SK-N-SH (cell line): ENCODE data around the gene GRK1. TPM values are rescaled to one million over a fixed set of nuclear protein-coding genes. Genes with fewer than 3 reads are reported as not detected.

Experiments
- CTCF ChIA-PET: fragments of 300-600, 350-600 bp; formaldehyde crosslinking; extraction: SDS; loops from one replicate; lab custom pipeline; 2021; lab: Yijun Ruan, JAX
- POLR2A ChIA-PET: fragments of 350-600 bp; sonication (Branson Sonifier 250); formaldehyde crosslinking; extraction: SDS; loops from one replicate; lab custom pipeline; 2020; ENCODE audit warnings: antibody characterized with exemption, inconsistent platforms; lab: Yijun Ruan, JAX
- DNase-seq: peaks from one replicate; pipeline ENCODE4 v3.0.0; 2012
- H2AFZ ChIP-seq: fragments of 200-600 bp; sonication (generic); 2 replicates; pipeline ENCODE4 v1.8.1; 2016; ENCODE audit warnings: antibody characterized with exemption, mild to moderate bottlenecking, low read depth
- H3F3A ChIP-seq: fragments of 200-600 bp; sonication (generic); replicated peaks from 2 replicates; pipeline ENCODE3; 2016; ENCODE audit warnings: antibody characterized with exemption, mild to moderate bottlenecking; ENCODE audit not compliant: insufficient read depth
- H3K27ac ChIP-seq, 2 experiments: fragments of 200-500 bp in 1 of 2; fragments of 200-600 bp in 1 of 2; sonication (Bioruptor generic) in 1 of 2; sonication (generic), shearing (Covaris generic) in 1 of 2; 2 replicates each; pipeline versions ENCODE4 v1.5.1 to v1.6.1; 2014 to 2016; ENCODE audit warnings: low read depth in 2 of 2, inconsistent platforms in 1 of 2, low read length in 1 of 2, mild to moderate bottlenecking in 1 of 2, mixed read lengths in 1 of 2
- H3K27me3 ChIP-seq: fragments of 200-600 bp; sonication (generic), shearing (Covaris generic); 2 replicates; pipeline ENCODE4 v1.6.1; 2016; ENCODE audit warnings: mixed run types; ENCODE audit not compliant: insufficient read depth
- H3K36me3 ChIP-seq, 2 experiments: fragments of 200-500 bp in 1 of 2; fragments of 200-600 bp in 1 of 2; sonication (Bioruptor generic) in 1 of 2; sonication (generic) in 1 of 2; replicated peaks in 1 of 2; 2 replicates each; pipeline versions ENCODE3 to v1.5.1; 2014 to 2016; ENCODE audit warnings: low read length in 1 of 2, mild to moderate bottlenecking in 1 of 2; ENCODE audit not compliant: insufficient read depth in 2 of 2, control insufficient read depth in 1 of 2
- H3K4me1 ChIP-seq, 2 experiments: fragments of 200-500 bp in 1 of 2; fragments of 200-600 bp in 1 of 2; sonication (Bioruptor generic) in 1 of 2; sonication (generic), shearing (Covaris generic) in 1 of 2; 2 replicates each; pipeline versions ENCODE4 v1.5.1 to v1.6.1; 2014 to 2016; ENCODE audit warnings: low read depth in 1 of 2, low read length in 1 of 2, mixed run types in 1 of 2; ENCODE audit not compliant: insufficient read depth in 2 of 2, control insufficient read depth in 1 of 2
- H3K4me2 ChIP-seq: fragments of 200-600 bp; sonication (generic), shearing (Covaris generic); 2 replicates; pipeline ENCODE4 v1.6.1; 2017; ENCODE audit warnings: mixed run types
- H3K4me3 ChIP-seq, 2 experiments: fragments of 200-500 bp in 1 of 2; fragments of 200-600 bp in 1 of 2; sonication (Bioruptor generic) in 1 of 2; sonication (generic), shearing (Covaris generic) in 1 of 2; 2 replicates each; pipeline versions ENCODE4 v1.5.1 to v1.8.1; 2014 to 2016; ENCODE audit warnings: low read depth in 2 of 2, inconsistent platforms in 1 of 2, low read length in 1 of 2, mild to moderate bottlenecking in 1 of 2, mixed read lengths in 1 of 2, moderate library complexity in 1 of 2
- H3K79me2 ChIP-seq: fragments of 200-600 bp; sonication (generic); 2 replicates; pipeline ENCODE4 v1.8.1; 2017; ENCODE audit warnings: mild to moderate bottlenecking; ENCODE audit not compliant: insufficient read depth
- H3K9ac ChIP-seq: fragments of 200-600 bp; sonication (generic); 2 replicates; pipeline ENCODE4 v1.6.1; 2017; ENCODE audit warnings: mixed run types
- H3K9me2 ChIP-seq: fragments of 200-600 bp; sonication (generic); 2 replicates; pipeline ENCODE4 v1.6.1; 2017; ENCODE audit warnings: mixed run types
- H3K9me3 ChIP-seq: fragments of 200-600 bp; sonication (generic); 2 replicates; pipeline ENCODE4 v1.6.1; 2017; ENCODE audit warnings: mixed run types, mild to moderate bottlenecking, moderate library complexity
- H4K20me1 ChIP-seq: fragments of 200-600 bp; sonication (generic); 2 replicates; pipeline ENCODE4 v1.6.1; 2017; ENCODE audit warnings: mild to moderate bottlenecking, mixed run types; ENCODE audit not compliant: insufficient read depth
- CTCF ChIP-seq: fragments of 200-600 bp; sonication (generic); IDR thresholded peaks from 2 replicates; pipeline ENCODE4 v1.6.1; 2017; ENCODE audit warnings: antibody characterized with exemption, mild to moderate bottlenecking, moderate library complexity
- FOXM1 ChIP-seq: IDR thresholded peaks from 2 replicates; pipeline ENCODE4 v1.4.0; 2012; ENCODE audit warnings: low read depth, mild to moderate bottlenecking
- GABPA ChIP-seq: IDR thresholded peaks from 2 replicates; pipeline ENCODE4 v1.4.0; 2012; ENCODE audit warnings: low read depth, mild to moderate bottlenecking
- IRF3 ChIP-seq: fragments of 150-350 bp; IDR thresholded peaks from 2 replicates; pipeline ENCODE4 v1.6.1; 2016; ENCODE audit warnings: mild to moderate bottlenecking, low read depth, low read length
- MAX ChIP-seq: IDR thresholded peaks from 2 replicates; pipeline ENCODE4 v1.4.0; 2012; ENCODE audit warnings: low read depth
- SIN3A ChIP-seq: IDR thresholded peaks from 2 replicates; pipeline ENCODE4 v1.6.1; 2012; ENCODE audit warnings: low read depth, mild to moderate bottlenecking, low read length, moderate library complexity, borderline replicate concordance
- WGBS: methylation state at CpG from one replicate; pipeline ENCODE4 v1.1.6; 2017; ENCODE audit warnings: low lambda C conversion rate; 5-methylcytosine and 5-hydroxymethylcytosine counted together
- polyA plus RNA-seq, 3 experiments: library from polyadenylated mRNA; depleted of rRNA; stranded (reverse); fragments of >200 nt; gene quantifications; 2 replicates each; pipeline ENCODE4 v1.2.3, GENCODE V29; 2012

GRK1 gene
- polyA plus RNA-seq, 1 of the 3 experiments (the other 2 are of a cell fraction) = 0.12 TPM

- H3K27ac ChIP-seq = no peak overlapping the region
- no peak overlapping the region for H2AFZ ChIP-seq
- H3K9me2 ChIP-seq = no peaks in the 10 kb centered on the region
- H3K9me3 ChIP-seq = no peaks in the 10 kb centered on the region
- 77% methylated on average over 32 of the region's 39 CpGs for WGBS
- H4K20me1 ChIP-seq = no peaks in the 10 kb centered on the region
- ChIA-PET CTCF (interaction anchor here (1.4 kb wide), 1 partner anchor 12 kb away, joined by 3 read pairs; the partner anchor contains the start of gene GRK1), POLR2A (no interaction called here)
- no peaks in the 10 kb centered on the region for H3K36me3 ChIP-seq
- H3K4me3 ChIP-seq = no peak overlapping the region
- TF ChIP-seq SIN3A = no peak
- TF ChIP-seq IRF3 = no peak
- TF ChIP-seq FOXM1 = no peak
- TF ChIP-seq CTCF = no peak
- no peak for TF ChIP-seq MAX
- TF ChIP-seq GABPA = no peak
- H3K4me2 ChIP-seq = no peak overlapping the region
- H3F3A ChIP-seq = no peaks in the 10 kb centered on the region
- peaks cover 0 to 7% of the 10 kb centered on the region in 2 experiments; a peak in 1 of 4 replicates for H3K4me1 ChIP-seq
- DNase-seq = no peak
- H3K9ac ChIP-seq = no peak overlapping the region
- H3K79me2 ChIP-seq = no peaks in the 10 kb centered on the region
- H3K27me3 ChIP-seq = no peaks in the 10 kb centered on the region
Observed at GRCh38 chr13:113654591-113655345, 12.3 kb upstream of the GRK1 start.

- H2AFZ ChIP-seq = no peak overlapping the region
- no peaks in the 10 kb centered on the region for H3F3A ChIP-seq
- no peak overlapping the region for H3K4me3 ChIP-seq
- POLR2A ChIA-PET = no interaction called here
- H3K27me3 ChIP-seq = no peaks in the 10 kb centered on the region
- H3K4me2 ChIP-seq = no peak overlapping the region
- peaks cover 0 to 7% of the 10 kb centered on the region in 2 experiments; a peak in 1 of 4 replicates for H3K4me1 ChIP-seq
- H3K9me2 ChIP-seq = no peaks in the 10 kb centered on the region
- H3K79me2 ChIP-seq = no peaks in the 10 kb centered on the region
- no peaks in the 10 kb centered on the region for H4K20me1 ChIP-seq
- H3K9ac ChIP-seq = no peak overlapping the region
- WGBS = 81% methylated on average over 10 of the region's 15 CpGs
- CTCF ChIA-PET = interaction anchor here (0.7 to 1.4 kb wide), 2 partner anchors 11 to 69 kb away, joined by 3 to 4 read pairs; partner anchors contain the start of gene GRK1
- TF ChIP-seq SIN3A (no peak), MAX (no peak)
- TF ChIP-seq, all 33 proteins: peak for 0
- no peak for DNase-seq
- Histone ChIP-seq H3K9me3 (no peaks in the 10 kb centered on the region), H3K27ac (no peak overlapping the region), H3K36me3 (no peaks in the 10 kb centered on the region)
Observed at GRCh38 chr13:113655346-113656002, 11.5 kb upstream of the GRK1 start.
